ENCODE measurements around the gene TLX2.

Gene TLX2

GRCh38 chr2:74502147-74502719 lies 12.0 kb upstream of the TLX2 start:
- no peak for DNase-seq (ENCODE audit: low read depth)
- no peak overlapping the region for H3K4me3 ChIP-seq (ENCODE audit: low read depth, low read length)
- no peak for TF ChIP-seq CTCF (IDR thresholded peaks at IDR 0.05; ENCODE audit: control insufficient read depth, extremely low read depth, insufficient read depth)

- no peak for TF ChIP-seq CTCF (IDR thresholded peaks at IDR 0.05; ENCODE audit: control insufficient read depth, extremely low read depth, insufficient read depth)
- no peak overlapping the region for H3K4me3 ChIP-seq (ENCODE audit: low read depth, low read length)
- DNase-seq (ENCODE audit: low read depth): no peak
Measured at GRCh38 chr2:74502720-74503505, 11.3 kb upstream of the TLX2 start.

DNA sequence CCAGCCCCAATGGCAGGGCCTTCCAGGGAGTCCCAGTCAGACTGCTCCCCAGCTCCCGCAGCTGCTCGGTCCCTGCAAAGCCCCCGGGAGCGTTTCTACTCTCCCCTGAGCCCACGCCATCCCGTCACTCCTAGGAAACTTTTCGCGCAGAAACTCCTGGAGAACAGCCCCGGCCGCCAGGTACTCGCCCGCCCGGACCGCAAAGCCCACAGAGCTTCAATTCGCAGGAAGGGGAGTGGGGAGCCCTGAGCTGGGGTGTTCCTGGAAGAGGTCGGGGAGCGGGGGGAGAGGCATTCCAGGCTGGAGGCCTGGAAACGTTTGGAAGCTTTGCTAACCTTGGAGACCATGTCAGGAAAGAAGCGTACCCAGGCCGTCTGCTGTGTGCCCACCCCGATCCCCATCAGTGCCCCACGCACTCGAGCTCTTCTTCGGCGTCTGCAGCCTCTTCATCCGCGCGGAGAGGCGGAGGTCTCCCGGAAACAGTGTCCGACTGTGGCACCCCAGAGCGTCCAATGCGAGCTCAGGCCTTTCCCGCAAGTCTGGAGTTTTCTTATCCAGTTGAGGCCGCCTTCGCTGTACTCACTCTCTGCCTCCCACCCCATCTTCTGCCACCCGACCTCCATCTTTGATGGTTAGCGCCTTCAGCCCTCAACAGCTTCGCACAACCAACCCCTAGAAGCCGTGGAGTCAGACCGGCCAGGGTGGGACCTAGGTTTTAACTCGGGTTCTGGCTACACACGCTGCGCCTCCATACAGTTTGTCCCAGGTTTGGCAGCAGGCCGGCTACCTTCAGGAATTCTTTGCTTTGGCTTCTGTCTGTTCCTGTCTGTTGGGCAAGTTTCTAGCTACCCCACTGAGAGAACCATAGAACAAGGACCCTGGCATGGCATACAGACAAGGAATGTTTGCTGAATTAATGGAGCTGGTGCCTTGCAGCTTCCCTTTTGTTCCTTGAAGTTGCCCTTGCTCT lies 10.5 kb upstream of the TLX2 start:
- no peak for TF ChIP-seq CTCF (IDR thresholded peaks at IDR 0.05; ENCODE audit: control insufficient read depth, extremely low read depth, insufficient read depth)
- no peak for DNase-seq (ENCODE audit: low read depth)
- no peak overlapping the region for H3K4me3 ChIP-seq (ENCODE audit: low read depth, low read length)

- TF ChIP-seq CTCF (IDR thresholded peaks at IDR 0.05; ENCODE audit: control insufficient read depth, extremely low read depth, insufficient read depth): no peak
- no peak overlapping the region for H3K4me3 ChIP-seq (ENCODE audit: low read depth, low read length)
- no peak for DNase-seq (ENCODE audit: low read depth)
Measured at GRCh38 chr2:74504591-74504990, 9.7 kb upstream of the TLX2 start.

DNA sequence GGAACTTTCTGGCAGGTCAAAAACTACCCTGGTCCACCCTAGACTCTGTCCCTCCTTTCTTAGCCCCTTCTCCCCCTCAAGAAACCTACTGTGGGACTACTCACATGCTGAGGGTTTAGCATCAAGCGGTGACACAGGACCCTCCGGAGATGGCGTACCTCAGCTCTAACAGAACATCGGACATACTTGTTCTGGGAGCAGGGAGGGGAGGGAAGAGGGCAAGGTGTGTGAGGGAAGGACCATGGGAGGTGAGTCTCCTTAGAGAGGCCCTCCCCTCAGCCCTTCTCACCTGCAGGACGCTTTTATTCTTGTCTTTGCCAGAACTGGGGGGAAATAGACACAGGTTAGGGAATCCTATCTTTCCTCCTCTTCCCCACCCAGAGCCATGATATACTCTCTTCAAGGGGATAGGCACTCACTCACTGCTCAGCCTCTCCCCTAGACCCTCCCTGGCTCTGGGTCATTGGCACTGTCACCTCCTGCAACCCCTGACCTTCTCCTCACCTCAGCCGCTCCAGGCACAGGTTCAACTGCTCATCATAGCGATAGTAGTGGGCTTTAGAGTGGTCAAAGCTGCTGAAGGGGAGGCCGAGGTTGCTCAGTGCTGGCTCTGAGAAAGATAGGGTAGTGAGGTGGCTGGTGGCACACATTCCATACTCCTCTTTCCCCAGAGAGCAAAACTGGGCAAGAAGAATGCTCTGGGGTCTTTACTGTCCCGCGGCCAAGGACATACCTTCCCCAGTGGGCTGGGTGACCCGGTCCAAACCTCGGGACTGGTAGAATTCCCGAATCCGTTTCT lies 8.6 kb upstream of the TLX2 start:
- DNase-seq (ENCODE audit: low read depth): no peak
- no peak overlapping the region for H3K4me3 ChIP-seq (ENCODE audit: low read depth, low read length)
- TF ChIP-seq CTCF (IDR thresholded peaks at IDR 0.05; ENCODE audit: control insufficient read depth, extremely low read depth, insufficient read depth): no peak

Measured in LNCaP clone FGC (cell line).